GM18499 (cell line): Measurements from ENCODE around the gene MAPK9.
"Not testable (repeated sequence)": the region's sequence is repeated elsewhere in the genome, so short reads cannot be mapped to it uniquely, and the experiment has no call there.

Source experiments
- ATAC-seq: cut with Tn5 transposase; IDR thresholded peaks from one replicate; pipeline ENCODE4 v1.9.1; 2021; ENCODE audit warnings: moderate number of reproducible peaks; ENCODE audit not compliant: insufficient read depth, unreplicated experiment

MAPK9 gene

DNA sequence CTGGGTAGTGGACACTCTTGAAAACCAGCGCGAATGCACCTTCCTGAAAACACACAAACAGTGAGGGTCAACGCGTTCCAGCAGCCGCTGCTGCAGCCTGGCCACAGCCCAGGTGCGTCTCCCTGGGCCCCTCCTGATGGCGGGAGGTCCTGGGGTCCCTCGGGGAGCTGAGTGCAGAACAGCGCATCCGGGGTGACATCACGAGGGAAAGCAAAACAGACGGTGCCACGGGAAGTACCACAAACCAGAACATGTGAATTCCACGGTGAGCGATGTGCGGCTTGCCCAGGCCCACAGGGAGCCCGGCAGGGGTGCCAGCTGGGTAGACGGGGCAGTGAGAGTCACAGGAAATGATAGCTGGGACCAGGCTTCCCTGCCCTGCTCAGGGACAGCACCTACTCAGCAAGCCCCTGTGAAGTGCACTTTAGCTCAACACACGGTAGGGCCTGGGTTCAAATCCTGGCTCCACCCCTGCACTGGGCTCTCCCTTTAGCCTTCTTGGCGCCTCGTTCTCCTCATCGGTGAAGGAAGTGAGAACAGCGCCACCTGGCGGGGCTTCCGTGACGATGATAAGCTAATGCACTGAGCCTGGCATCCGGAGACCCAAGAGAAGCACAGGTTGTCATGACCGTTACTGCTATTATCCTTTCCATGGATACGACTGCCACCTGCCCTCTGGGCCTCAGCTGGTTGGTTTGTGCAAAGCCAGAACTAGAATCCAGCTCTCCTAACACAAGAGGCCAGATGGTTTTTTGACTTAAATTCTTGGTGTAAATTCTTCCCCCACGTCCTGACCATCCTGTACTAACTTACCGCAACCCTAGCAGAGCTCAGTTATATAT, 36.6 kb upstream of the MAPK9 start:
- ATAC-seq: no peak

DNA sequence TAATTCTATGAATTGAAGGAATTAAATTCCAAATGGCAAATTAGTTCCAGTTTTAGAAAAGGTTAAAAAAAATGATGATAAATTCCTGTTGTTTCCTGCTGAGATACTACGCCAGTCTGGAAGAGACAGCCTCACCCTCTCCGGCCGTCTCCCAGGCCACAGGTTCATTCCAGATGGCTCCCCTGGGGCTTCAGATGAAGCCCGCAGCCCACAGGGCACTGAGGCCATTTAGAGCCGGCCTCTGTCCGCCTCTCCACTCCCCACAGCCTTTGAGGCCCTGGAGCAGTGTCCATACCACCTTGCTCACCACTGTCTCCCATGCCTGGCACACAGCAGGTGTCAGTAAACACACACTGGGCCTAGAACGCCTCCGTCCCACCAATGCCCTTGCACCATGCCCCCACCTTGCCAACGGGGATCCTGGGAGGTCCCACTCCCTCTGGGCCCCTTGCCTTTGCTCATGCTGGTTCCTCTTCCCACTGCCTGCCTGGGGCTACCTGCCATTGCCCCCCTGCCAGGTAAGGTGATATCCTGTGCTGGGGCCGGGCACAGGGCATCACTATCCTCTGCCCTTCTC, 35.2 kb upstream of the MAPK9 start:
- no peak for ATAC-seq

DNA sequence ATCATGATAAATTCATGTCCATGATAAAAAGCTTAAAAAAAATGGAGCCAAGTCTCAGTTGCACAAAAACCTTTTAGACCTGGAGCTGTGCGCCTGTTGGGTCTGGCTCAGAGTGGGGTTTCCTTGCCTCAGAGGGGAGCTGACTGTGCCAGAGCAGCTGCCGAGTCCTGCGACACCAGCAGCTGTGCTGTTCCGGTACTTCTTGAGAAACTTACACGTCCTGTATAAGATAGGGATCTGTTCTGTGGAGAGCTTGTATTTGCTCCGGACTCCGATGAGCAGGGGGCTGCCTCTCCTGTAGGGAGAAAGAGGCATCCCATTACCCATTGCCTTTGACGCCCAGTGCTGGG, 32.7 kb upstream of the MAPK9 start:
- ATAC-seq: no peak

DNA sequence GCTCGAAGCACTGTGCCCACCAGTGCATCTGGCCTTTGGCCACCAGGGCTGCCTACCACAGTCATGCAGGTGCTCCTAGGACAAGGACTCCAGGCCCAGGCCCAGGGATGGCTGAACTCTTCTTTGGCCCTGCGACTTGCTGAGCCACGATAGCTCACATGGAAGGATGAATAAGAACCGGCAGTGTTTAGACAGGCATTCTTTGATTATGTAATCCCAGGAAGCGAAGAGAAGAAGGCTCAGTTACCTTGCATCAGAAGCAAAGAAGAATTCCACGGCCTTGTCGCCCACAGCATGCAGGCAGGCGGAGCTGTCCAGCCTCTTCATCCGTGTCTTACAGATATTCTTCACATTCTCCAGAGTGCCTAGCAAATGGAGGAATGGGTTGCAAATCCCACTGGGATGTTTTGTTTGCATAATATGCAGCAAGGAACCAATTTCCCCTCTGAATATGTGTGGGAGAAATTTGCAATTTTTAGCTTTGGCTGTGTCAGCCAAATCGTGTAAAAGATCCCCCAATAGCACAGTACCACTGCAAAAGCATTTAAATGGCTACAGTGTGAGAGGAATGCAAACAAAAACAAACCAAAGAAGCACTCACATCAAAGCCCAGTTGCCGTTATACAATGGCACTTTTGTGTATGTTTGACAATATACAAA, 32.2 kb upstream of the MAPK9 start:
- no peak for ATAC-seq

DNA sequence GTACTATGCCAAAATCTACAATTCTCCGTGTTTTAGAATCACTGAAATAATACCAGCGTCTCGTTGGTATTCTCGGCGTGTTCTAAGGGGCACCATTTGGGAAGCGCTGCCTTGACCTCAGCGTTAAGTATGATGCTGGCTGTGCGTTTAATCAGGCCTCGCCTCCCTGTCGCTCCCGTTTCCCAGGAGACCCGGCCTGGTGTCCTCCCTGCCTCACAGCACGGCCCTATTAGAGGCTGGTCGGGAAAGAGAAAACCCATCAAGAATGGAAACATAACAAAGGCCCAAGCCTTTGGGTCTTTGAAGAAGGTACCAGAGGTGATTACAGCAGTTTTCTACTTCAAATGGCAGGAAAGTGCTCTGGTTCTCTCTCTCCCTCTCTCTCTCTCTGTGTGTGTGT, 31.3 kb upstream of the MAPK9 start:
- no peak for ATAC-seq

DNA sequence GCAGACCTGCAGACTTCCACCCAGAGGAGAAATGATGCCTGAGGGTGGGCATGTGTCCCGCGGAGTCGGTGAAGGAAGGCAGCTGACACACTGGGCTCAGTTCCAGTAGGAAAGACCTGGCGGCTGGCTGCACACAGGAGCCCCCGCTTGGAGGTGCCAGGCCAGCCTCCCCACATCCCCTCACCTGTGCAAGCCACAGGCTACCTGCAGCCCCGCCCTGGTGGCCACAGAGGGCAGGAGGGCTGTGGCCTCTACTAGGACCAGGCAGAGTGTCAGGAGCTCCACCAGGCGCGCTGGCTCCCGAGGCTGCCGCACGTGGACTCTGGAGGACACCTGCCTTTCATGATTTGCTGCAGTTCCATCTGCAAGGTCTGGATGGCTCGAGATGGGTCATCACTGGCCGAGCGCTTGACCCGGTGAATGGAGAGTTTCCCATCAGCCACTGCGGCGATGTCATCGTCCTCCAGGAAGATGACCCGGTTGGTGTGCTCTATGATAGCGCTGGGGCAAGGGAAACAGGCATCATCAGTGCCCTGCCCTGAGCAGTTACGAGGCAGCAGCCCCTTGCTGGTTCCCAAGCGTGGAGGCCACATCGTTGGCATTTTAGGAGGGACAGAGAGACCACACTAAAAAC, 26.7 kb upstream of the MAPK9 start:
- ATAC-seq: no peak

DNA sequence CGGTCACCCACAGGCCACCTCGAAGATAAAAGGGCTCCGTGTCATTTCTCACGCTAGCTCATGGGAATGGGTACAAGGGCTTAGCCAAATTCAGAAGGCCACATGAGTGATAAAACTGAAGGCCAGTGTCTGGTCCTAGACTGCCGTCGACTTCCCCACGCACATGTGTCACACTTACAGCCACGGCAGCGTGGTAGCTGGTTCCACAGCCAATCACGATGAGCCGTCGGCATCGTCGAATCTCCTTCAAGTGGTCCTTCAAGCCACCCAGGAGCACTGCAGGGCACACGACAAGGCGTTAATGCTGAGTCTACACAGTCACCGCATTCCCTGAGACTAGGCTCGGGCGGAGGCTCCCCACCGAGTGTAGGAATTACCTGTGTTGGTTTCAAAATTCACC, 24.7 kb upstream of the MAPK9 start:
- ATAC-seq: no peak

DNA sequence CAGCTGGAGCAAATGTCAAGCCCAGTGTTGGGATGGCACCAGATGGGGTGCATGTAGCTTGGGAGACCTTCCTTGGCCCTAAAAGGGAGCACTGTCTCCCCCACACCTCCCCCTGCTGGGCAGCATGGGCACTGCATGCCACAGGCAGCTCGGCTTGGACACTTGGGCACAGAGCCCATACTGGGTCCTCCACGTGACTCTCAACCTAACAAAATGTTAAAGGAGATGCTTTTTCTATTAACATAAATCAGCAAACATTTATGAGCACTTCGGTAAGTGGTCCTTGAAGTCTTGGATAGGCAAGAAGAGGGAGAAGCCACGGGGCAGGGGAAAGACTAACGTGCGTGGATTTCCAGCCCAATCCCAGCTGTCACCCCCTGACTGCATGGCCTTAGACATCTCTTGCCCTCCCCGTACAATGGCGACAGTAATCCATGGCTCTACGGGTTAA, 23.9 kb upstream of the MAPK9 start:
- ATAC-seq: no peak

DNA sequence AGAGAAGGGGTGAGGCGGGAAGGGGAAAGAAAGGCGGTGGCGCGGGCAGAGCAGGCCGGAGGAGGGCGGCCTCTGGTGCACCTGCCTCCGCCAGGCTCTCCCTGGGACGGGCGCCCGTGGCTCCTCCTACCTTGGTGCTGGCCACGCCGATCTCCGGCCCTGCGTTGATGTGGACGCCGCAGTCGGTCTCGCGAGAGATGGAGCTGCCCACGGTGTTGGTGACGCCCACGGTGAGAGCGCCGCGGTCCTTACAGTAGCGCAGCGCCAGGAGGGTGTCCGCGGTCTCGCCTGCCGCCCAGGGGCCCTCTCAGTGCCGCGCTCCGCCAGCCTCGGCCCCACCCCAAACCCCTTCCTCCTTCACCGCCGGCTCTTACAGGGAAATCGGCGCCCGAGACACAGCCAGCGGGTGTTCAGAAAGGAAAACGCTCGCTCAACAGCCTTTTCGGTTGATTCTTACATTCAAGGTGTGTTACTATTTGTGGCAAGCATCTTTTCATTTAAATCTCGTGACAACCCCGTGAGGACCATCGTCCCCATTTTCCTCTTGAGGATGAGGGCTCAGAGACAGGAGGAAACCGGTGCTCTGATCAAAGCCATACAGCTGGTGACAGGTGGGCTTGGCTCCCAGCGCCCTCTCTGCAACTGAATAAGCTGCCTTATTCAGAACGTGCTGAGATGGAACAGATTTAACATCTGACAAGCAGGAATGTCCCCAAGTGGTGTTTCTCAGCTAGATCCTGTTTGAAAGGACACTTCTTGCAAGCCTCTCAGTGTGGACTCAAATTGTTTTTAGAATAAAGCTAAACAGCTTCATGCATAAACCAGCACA, 22.0 kb upstream of the MAPK9 start:
- no peak for ATAC-seq

DNA sequence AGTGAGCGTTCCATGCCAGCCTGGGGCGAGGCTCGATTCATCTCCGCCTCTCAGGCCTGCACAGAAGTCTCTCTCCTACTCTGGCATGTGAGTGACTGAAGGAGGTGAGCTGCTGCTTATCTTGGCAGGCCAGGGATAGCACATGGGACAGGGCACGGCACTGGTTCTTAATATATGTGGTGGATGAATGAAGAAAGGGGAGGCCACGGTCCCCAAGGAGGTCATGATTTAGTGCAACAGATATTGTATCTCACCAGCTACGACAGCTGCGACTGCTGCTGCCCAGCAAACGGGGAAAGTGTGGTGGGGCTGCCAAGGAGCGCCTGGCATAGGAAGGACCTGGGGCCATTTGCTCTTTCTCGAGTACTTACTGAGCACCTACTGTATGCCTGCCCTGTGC, 19.3 kb upstream of the MAPK9 start:
- no peak for ATAC-seq

DNA sequence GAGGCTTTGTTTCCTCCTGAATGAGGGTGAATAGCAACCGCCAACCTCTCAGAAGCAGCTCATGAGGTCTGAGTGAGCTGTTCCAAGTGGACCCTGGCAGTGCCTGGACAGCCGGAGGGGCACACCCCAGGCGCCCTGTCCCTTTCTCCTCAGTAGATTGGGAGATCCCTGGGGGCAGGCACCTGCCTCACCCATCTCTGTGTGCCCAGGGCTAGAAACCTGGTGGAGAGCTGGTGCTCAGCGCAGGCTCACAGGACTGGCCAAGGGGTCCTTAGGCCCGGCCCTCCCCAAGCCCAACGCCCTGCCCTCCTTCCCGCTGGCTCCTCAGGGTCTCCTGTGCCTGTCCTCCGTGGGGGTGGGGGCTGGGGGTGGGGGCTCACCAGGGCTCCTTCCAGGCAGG, 14.9 kb upstream of the MAPK9 start:
- ATAC-seq: no peak

DNA sequence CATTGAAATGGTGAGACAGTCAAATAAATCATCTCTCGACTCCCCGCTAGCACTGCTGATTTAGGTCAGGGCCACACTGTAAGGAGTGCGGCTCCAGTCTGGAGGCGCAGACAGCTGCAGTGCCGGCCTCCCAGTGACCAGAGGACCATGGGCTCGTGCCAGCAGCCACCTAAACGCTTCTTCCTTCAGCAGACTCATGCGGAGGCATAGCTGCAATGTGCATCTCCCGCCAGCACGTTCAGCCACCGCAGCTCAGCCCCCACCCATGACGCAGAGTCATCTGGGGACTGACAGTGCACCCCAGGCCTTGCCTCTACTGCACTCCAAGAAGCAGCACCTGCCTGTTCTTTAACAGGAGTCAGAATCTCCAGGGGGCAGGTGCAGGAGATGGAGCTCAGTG, 13.6 kb upstream of the MAPK9 start:
- no peak for ATAC-seq

DNA sequence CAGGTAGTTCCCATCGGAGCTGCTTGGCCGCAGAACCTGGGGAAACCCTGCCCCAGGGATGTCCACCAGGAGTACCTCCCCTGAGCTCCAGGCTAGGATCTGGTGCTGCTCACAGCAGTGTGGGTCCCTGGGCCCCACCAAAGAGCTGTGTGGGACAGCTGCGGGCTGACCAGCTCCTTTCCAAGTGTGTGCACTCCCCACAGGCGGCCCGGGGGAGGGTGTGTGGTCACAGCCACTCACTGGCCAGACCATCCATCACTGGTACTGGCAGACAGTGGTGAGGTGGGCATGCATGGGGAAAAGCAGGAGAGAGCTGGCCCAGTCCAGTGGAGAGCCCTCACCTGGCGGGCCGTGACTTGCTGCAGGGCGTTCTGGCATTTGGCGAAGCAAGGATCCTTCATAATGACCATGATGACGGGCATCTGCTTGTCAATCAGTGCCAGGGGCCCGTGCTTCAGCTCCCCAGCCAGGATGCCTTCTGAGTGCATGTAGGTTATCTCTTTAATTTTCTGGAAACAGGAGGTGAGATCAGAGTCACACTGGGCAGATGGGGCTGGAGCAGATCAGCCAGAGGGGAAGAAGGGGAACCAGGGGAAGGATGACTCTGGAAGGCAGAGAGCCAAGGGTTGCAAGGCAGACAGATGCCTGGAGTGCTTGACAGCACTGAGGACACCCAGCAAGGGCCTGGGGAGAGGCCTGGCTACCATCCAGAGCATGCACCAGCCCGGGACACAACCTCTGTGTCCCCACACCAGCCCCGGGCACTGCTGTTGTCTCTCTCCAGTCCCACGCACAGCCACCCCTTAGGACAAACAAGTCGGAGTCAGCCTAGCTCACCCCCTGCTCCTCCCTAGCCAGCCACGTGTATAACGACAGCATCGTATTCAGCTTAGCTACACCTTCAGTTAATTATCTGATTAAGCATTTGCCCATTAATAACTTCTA, 12.8 kb upstream of the MAPK9 start:
- ATAC-seq: no peak

DNA sequence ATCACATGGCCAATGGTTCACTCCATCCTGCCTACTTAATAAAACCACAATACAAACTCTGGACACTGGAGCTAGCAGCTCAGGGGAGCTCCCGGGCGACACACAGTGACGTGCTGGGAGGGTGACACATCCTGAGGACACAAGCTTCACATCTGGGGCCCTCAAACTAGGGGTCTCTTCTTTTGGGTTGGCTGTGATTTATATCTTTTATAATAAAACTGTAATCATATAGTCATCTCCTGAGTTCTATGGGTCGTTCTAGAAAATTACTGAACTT, 12.1 kb upstream of the MAPK9 start:
- ATAC-seq: no peak

DNA sequence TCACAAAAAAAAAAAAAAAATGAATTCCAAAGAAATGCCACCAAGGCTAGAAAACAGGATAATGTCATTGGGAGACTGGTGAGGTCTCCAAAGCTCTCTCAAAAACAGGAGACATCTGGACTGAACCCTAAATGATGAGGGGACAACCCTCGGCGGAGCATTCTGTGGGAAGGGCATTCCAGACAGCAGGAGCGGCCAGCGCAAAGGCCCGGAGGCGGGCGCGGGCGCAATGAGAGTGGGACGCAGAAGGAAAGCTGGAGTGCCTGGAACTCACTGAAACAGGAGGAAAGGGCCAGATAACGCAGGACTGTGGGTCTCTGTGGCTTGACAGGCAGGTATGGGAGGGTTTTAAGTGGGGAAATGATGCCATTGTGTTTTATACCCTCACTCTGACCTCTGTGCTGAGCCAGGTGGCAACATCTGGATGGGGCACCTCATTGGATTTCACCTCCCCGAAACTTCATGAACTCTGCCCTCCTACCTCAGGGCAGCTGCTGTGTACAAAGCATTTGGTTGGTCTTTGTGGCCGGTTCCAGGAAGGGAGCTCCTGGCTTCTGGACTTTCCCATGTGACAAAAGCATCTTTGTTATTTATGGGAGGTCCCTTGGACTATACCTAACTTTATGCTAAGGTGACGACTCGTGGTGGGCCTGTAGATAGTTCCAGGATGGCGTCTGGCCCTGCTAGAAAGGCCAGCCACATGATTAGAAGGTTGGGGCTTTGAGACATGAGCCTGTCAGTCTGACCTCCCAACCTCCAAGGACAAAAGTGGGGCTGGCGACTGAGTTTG, 11.5 kb upstream of the MAPK9 start:
- ATAC-seq: no peak

DNA sequence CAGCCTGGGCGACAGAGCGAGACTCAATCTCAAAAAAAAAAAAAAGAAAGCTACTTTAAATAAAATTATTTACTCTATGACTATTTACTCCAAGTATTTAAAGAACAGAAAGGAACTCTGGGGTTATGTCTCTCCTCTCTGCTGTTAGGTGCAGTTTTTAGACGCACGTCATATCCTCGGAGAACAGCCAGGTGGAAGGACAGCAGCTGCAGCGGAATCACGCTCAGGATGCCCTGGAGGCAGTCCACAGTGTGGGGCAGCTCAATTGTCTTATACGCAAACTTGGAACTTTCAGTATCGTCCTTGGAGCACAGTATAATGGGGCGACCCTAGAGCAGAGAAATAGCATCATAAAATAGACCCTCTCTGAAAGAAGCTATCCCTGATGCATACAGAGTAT, 10.4 kb upstream of the MAPK9 start:
- no peak for ATAC-seq

DNA sequence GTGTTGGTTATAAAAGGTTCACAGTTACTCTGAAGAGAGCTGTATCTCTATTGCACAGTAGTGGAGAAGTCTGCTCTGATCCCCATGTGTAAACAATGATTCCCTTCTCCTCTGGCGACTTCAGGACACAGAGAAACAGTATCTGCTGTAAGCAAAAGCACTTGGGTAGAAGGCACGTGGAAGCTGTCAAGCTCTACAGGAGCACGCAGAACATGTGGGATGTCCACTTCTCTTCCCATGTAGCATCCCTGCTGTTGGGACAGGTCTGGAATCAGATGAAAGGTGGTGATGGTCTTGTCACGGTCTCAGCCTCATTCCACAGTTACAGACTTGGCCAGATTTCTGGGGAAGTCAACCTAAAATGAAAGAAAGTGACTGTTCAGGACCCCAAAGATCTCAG, 9.4 kb upstream of the MAPK9 start:
- ATAC-seq: no peak

DNA sequence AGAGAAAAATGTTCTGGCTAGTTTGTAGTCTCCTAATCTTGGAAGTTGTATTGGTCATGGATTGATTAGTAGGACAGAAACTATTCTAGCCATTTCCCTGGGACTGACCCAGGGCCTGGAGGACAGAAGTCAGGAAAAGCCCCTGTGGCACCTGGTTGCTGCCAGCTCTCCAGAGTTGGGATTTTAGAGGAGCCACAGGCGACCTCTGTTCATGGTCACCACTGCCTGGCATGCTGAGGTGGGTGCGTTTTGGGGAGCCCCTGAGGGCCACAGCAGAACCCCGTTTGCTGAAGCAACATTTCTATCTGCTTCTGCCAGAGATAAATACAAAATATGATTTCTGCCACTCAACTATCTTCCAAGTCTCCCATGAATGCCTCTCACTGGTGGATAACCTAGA, 7.6 kb upstream of the MAPK9 start:
- no peak for ATAC-seq

DNA sequence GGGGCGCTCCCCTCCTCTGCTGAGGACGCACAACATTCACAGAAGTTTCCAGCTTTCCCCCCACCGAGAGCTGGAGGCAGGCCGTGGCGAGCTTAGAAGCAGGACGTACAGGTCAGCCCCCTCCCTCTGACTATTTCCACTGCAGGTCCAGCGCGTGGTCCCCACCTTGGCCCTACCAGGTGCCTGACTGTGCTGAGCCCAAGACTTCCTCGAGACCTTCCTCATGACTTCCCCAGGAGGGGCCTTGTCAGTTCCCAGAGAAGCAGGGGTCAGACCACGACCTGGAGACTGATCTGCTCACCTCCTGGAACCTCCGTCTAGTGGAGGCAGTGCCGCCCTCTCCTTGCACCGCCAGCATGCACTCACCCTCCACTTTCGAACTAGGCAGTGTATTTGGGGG, 7.1 kb upstream of the MAPK9 start:
- not testable (repeated sequence) for ATAC-seq
